Breast epithelium (tissue), 4 donors: ENCODE measurements around the gene ZDHHC17. TPM values are rescaled to one million over a fixed set of nuclear protein-coding genes. Genes with fewer than 3 reads are reported as not detected.

ENCODE experiments used
- DNase-seq, 2 donors: peaks; one replicate each; pipeline ENCODE4 v3.0.0-alpha.2; 2019; ENCODE audit warnings: low spot score in 2 of 2
- H3K27ac ChIP-seq, 2 donors: fragments of 200-600 bp; sonication (generic) in 1 of 2; one replicate each; pipeline ENCODE4 v1.5.1; 2016 to 2019; ENCODE audit warnings: mild to moderate bottlenecking in 1 of 2
- H3K27me3 ChIP-seq, 2 donors: fragments of 200-600 bp; sonication (generic) in 1 of 2; one replicate each; pipeline versions ENCODE4 v1.5.1 to v1.6.0; 2017 to 2019; ENCODE audit warnings: control low read depth in 1 of 2, mild to moderate bottlenecking in 1 of 2
- H3K36me3 ChIP-seq: fragments of 200-600 bp; one replicate; pipeline ENCODE4 v1.5.1; 2019
- H3K4me1 ChIP-seq, 2 donors: fragments of 200-600 bp; sonication (generic); one replicate each; pipeline ENCODE4 v1.5.1; 2016 to 2019; ENCODE audit warnings: control low read depth in 1 of 2
- H3K4me3 ChIP-seq, 3 donors: fragments of 200-600 bp; sonication (generic); 1 replicate in 2 of 3; 2 replicates in 1 of 3; pipeline ENCODE4 v1.5.1; 2016 to 2019; ENCODE audit warnings: mild to moderate bottlenecking in 3 of 3, moderate library complexity in 2 of 3
- H3K9me3 ChIP-seq, 2 donors: fragments of 200-600 bp; sonication (generic) in 1 of 2; one replicate each; pipeline ENCODE4 v1.5.1; 2016 to 2019; ENCODE audit warnings: control low read depth in 1 of 2
- POLR2A ChIP-seq: fragments of 450-650 bp; IDR thresholded peaks from one replicate; pipeline ENCODE4 v1.6.1; 2016; ENCODE audit warnings: antibody characterized with exemption, mild to moderate bottlenecking, moderate library complexity
- POLR2AphosphoS5 ChIP-seq, 3 donors: sonication (generic); formaldehyde crosslinking; IDR thresholded peaks; one replicate each; pipeline ENCODE4 v1.6.1; 2017; ENCODE audit warnings: antibody characterized with exemption in 3 of 3
- intact Hi-C: fragments of 100-400 bp; cut with DNase I; formaldehyde crosslinking; loops from one replicate; pipeline ENCODE4 v1.15.1; 2023; ENCODE audit warnings: low total_unique reads
- total RNA-seq, 3 donors: library from RNA; depleted of rRNA; stranded (reverse); fragments of >200 nt; gene quantifications; one replicate each; pipeline ENCODE4 v1.1.0, GENCODE V29; 2016
- TF ChIP-seq, protein P1 (sequence below), 3 donors: fragments of 450-650 bp; IDR thresholded peaks; one replicate each; pipeline ENCODE4 v1.5.1; 2016 to 2017; ENCODE audit warnings: antibody characterized with exemption in 3 of 3, mild to moderate bottlenecking in 3 of 3, moderate library complexity in 3 of 3

ZDHHC17 gene
- total RNA-seq, 3 donors from 2014 or later, result 51.8 to 86.1 (median 67.2) TPM

DNA sequence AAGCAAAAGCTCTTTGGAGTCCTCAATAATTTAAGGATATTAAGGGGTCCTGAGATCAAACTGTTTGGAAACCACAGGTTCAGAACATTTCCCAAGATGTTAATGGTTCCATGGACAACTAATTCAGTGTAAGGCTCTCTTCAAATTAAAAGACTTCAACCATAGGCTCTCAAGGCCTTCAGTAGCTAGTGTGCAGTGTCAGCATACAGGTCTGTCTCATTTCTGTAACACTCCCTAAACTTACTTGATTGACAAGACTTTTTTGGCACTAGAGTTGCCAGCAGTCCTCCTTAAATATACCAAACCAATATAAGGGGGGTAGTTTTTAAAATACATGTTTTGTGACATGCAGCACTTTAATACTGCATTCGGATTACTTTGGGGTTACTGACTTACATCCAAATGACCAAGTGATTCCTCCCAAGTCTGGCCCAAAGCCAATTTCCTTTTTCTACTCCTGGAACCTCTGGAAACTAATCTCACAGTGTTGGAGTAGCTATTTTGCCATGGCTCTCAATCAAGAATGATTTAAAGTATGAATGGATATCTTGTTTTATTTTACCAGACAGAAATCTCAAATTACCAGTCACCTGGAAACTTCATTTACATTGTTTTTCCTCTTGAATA, 92.2 kb downstream of the ZDHHC17 start:
- H3K27ac ChIP-seq, result no peak overlapping the region
- no peaks in the 10 kb centered on the region for H3K27me3 ChIP-seq
- no peaks in the 10 kb centered on the region for H3K36me3 ChIP-seq
- no peak for TF ChIP-seq POLR2A
- TF ChIP-seq POLR2AphosphoS5 (IDR thresholded peaks at IDR 0.05), result no peak
- TF ChIP-seq, protein P1, sequence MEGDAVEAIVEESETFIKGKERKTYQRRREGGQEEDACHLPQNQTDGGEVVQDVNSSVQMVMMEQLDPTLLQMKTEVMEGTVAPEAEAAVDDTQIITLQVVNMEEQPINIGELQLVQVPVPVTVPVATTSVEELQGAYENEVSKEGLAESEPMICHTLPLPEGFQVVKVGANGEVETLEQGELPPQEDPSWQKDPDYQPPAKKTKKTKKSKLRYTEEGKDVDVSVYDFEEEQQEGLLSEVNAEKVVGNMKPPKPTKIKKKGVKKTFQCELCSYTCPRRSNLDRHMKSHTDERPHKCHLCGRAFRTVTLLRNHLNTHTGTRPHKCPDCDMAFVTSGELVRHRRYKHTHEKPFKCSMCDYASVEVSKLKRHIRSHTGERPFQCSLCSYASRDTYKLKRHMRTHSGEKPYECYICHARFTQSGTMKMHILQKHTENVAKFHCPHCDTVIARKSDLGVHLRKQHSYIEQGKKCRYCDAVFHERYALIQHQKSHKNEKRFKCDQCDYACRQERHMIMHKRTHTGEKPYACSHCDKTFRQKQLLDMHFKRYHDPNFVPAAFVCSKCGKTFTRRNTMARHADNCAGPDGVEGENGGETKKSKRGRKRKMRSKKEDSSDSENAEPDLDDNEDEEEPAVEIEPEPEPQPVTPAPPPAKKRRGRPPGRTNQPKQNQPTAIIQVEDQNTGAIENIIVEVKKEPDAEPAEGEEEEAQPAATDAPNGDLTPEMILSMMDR (IDR thresholded peaks at IDR 0.05), result no peak
- no peak for DNase-seq
- no peaks in the 10 kb centered on the region for H3K4me1 ChIP-seq
- H3K4me3 ChIP-seq, result no peak overlapping the region
- intact Hi-C loops, result no loop called here
- H3K9me3 ChIP-seq, result peaks cover 6 to 7% of the 10 kb centered on the region in 2 donors

DNA sequence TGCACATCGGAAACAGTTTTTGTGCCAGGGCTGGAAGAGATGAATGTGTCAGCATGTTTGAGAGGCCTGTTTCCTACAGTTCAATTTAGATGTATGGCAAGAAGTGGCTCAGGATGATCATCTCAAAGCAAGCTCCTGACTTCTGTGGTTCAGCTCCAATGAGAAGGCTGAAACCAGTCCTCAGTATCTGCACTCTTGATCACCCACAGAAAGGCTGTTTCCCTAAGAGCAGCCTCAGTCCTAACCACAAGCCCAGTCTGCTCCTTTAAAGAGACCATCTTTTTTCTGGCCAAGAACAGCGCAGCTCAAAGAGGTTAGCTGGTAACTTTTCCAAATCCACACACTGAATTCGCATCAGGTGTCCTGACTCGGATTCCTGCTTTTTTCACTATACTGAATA, 95.7 kb downstream of the ZDHHC17 start:
- no peak for DNase-seq
- Histone ChIP-seq H3K4me1 (no peaks in the 10 kb centered on the region), H3K4me3 (no peak overlapping the region), H3K36me3 (no peaks in the 10 kb centered on the region), H3K27ac (no peak overlapping the region), H3K27me3 (no peaks in the 10 kb centered on the region), H3K9me3 (peaks cover 6 to 7% of the 10 kb centered on the region in 2 donors)
- TF ChIP-seq, protein P1 (IDR thresholded peaks at IDR 0.05), result no peak
- TF ChIP-seq POLR2A (no peak), POLR2AphosphoS5 (IDR thresholded peaks at IDR 0.05) (no peak)
- intact Hi-C loops, result no loop called here

DNA sequence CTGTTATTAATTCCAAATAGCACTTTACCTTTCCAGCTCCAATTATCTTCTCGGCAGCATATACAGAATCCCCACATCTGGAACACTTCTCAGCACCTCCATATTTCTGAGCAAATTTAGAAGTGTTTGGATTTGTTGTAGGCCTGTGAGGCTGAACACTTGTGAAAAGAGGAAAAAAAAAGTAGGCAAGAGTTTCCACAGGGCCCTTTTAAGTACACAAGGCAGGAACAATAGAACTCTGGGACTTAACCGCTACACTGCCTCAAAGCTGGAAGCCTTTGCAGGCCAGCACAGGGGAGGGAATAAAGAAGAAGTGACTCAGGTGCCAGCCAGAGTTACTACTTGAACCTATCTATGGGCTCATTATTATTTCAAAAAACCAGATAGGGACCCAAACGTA, 96.3 kb downstream of the ZDHHC17 start:
- H3K4me3 ChIP-seq, result no peak overlapping the region
- H3K9me3 ChIP-seq, result peaks cover 6 to 7% of the 10 kb centered on the region in 2 donors
- H3K36me3 ChIP-seq, result no peaks in the 10 kb centered on the region
- H3K27ac ChIP-seq, result no peak overlapping the region
- no peaks in the 10 kb centered on the region for H3K4me1 ChIP-seq
- intact Hi-C loops, result no loop called here
- DNase-seq, result no peak
- no peak for TF ChIP-seq POLR2A
- TF ChIP-seq, protein P1 (IDR thresholded peaks at IDR 0.05), result no peak
- TF ChIP-seq POLR2AphosphoS5 (IDR thresholded peaks at IDR 0.05), result no peak
- H3K27me3 ChIP-seq, result no peaks in the 10 kb centered on the region

DNA sequence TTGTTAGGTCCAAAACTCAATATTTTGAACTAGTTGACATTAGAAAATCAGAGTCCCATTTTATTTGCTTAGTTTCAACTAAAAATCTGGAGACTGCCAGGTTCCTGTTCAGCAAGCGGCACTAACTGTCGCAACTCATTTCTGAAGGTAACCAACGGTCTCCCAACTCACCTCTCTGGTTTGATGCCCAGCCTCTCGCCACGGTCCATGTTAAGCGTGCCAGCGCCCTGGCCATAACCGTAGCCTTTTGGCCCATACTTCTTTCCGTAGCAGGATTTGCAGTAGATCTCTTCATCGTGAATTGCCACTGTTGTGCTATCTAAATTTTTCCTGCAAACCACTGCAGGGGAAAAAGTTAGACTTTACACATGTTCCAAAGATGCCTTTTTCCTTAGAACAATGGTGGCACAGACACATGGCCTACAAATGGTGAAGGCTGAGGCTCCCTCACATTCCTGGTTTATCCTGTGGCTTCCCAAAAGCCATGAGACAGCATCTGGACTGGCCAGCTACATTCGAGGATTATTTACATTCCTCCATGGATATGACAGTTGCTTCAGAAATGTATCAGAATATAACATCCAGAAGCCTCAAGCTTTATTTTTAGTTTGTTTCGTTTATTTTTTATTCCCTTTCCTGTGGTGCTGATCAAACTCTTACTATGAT, 99.2 kb downstream of the ZDHHC17 start:
- no peaks in the 10 kb centered on the region for H3K4me1 ChIP-seq
- TF ChIP-seq, protein P1 (IDR thresholded peaks at IDR 0.05), result no peak
- no peak for TF ChIP-seq POLR2AphosphoS5 (IDR thresholded peaks at IDR 0.05)
- TF ChIP-seq POLR2A, result no peak
- H3K4me3 ChIP-seq, result no peak overlapping the region
- H3K9me3 ChIP-seq, result no peaks in the 10 kb centered on the region
- no peak overlapping the region for H3K27ac ChIP-seq
- H3K27me3 ChIP-seq, result no peaks in the 10 kb centered on the region
- no peaks in the 10 kb centered on the region for H3K36me3 ChIP-seq
- DNase-seq, result no peak
- intact Hi-C loops, result no loop called here

DNA sequence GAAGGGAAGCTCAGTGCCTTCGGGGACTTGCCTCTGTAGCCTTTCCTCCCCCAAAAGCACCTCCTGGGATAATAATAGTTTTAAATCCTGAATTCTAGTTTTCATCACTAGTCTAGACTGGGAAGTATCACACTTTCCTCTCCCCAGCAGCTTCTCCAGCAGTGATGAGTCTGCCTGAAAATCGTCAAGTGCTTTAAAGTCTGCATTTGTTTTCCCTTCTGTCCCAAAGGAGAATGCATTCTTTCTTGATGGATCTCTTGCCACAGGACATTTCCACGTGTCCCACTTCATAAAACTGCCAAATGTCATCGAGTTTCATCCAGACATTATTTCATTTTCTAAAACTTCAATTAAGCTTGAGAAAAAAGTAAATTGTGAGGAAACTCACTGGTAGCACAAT, 99.9 kb downstream of the ZDHHC17 start:
- H3K4me1 ChIP-seq, result no peaks in the 10 kb centered on the region
- no peaks in the 10 kb centered on the region for H3K9me3 ChIP-seq
- TF ChIP-seq POLR2A (no peak), POLR2AphosphoS5 (IDR thresholded peaks at IDR 0.05) (no peak)
- TF ChIP-seq, protein P1 (IDR thresholded peaks at IDR 0.05), result no peak
- no peak overlapping the region for H3K27ac ChIP-seq
- intact Hi-C loops, result no loop called here
- H3K4me3 ChIP-seq, result no peak overlapping the region
- no peaks in the 10 kb centered on the region for H3K36me3 ChIP-seq
- no peak for DNase-seq
- no peaks in the 10 kb centered on the region for H3K27me3 ChIP-seq
